ENCODE results near the gene CEP104.

DNA sequence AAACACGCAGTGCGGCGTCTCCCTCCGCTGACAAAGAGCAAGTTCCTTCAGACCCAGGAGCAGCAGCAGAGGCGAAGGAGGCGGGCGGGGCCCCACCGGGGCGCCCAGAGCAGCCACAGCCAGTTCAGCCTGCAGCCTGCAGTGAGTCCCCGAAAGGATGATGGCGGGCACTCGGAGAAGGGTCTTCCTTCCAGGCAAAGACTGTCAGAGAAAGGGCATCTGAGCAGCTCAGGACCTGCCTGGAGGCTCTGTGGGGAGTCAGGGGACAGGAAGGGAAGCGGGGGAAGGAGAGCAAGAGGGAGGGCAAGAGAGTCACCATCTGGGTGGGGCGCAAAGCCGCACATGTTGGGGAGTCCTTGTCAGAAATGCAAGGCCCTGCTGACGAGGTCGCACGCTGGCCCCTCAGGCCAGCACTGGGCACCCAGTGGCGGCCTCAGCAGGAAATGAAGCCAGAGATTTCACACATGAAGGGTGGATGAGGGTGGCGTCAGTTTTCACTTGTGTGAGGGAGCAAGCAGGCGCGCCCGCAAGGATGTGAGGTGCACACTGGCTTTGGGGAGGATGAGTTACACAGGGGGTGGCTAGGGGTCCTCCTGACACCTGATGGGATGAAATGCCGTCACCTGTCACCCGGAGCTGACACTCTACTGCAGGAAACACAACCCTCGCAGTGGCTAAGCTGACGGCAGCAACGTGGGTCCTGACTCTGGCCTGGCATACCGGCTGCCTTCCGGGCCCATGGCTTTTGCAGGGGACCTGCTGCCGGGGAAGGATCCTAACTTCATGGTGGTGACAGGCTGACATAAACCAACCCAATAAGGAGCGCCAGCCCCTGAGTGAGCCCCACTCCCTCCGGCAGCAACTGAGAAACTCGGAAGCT, 67.3 kb downstream of the CEP104 start:
- TF ChIP-seq, protein P1, sequence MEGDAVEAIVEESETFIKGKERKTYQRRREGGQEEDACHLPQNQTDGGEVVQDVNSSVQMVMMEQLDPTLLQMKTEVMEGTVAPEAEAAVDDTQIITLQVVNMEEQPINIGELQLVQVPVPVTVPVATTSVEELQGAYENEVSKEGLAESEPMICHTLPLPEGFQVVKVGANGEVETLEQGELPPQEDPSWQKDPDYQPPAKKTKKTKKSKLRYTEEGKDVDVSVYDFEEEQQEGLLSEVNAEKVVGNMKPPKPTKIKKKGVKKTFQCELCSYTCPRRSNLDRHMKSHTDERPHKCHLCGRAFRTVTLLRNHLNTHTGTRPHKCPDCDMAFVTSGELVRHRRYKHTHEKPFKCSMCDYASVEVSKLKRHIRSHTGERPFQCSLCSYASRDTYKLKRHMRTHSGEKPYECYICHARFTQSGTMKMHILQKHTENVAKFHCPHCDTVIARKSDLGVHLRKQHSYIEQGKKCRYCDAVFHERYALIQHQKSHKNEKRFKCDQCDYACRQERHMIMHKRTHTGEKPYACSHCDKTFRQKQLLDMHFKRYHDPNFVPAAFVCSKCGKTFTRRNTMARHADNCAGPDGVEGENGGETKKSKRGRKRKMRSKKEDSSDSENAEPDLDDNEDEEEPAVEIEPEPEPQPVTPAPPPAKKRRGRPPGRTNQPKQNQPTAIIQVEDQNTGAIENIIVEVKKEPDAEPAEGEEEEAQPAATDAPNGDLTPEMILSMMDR (IDR thresholded peaks at IDR 0.05): no peak
- TF ChIP-seq POLR2A (IDR thresholded peaks at IDR 0.05): no peak
